Stimulated activated CD4-positive, alpha-beta T cell treated with anti-CD3 and anti-CD28 coated beads, TNF-alpha, amount 100 ng/mL, for 24 hours (primary cell): ENCODE results near the gene SGSM2.

Experiments used
- DNase-seq, 3 experiments: peaks; one replicate each; pipeline ENCODE4 v3.0.0-alpha.2; 2020; ENCODE audit warnings: low read depth in 3 of 3

Gene SGSM2

DNA sequence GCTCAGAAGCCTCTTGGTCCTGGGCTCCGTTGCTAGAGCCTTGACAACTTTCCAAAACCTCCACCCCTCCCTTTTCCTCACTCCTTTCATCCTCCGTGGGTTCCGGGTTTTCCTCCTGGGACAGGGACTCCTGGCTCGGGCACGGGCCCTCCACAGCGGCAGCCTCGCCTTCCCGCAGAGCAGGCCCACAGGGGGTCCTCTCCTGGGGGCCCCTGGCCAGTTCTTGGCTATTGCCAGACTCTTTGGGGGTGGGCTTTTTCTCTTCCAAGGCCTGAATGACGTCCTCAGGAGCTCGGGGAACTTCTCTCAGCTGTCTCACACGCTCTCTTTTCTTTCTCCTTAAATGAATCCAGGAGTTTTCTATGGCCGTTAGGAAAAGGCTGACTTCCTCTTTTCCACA, 82.9 kb downstream of the SGSM2 start:
- no peak for DNase-seq

DNA sequence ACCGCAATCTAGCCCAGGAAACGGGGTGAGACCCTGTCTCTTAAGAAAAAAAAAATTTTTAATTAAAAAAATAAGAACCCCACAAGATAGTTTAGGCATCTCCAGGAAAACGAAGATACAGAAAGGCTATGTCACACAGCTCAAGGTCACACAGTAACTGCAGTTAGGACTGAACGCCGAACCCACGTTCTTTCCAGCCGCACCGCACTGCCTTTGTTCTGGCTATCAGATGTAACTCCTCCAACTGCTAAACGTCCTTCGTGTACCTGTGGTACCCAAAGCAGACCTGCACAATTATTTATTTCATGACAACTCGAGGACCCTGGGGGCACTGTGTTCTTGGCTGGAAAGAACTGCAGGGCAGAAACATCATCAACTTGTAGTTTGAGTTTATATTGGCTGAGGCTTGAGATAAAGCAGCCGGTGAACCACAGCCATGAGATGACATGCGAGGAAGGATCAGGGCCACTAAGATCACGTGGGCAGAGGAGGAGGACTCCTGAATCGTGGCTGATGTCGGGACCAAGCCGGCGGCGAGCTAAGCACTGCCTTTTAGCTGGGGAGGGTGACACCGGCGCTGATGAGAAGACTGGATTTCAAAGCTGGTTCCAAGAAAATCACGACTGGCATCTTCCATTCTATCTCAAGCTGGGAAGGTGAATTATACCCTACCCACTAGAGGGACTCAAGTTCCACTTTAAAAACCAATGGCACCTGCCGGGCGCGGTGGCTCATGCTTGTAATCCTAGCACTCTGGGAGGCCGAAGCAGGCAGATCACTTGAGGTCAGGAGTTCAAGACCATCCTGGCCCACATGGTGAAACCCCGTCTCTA, 84.2 kb downstream of the SGSM2 start:
- DNase-seq = no peak

DNA sequence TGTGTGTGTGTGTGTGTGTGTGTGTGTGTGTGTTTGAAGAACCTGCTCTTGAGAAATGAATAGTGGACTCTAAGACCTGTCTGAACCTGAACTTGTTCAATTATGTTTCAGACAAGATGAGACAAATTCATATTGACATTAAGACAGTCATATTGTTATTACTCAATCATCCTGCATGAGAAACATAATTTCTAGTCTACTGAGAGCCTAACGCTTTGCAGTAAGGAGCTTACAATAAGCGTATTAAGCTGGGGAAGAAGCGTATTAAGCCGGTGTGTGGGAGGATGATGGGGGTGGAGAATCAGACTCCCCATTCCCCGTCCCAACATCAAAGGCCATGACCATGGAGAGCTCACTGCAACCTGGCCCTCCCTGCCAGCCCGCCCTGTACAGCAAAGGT, 86.0 kb downstream of the SGSM2 start:
- no peak for DNase-seq

DNA sequence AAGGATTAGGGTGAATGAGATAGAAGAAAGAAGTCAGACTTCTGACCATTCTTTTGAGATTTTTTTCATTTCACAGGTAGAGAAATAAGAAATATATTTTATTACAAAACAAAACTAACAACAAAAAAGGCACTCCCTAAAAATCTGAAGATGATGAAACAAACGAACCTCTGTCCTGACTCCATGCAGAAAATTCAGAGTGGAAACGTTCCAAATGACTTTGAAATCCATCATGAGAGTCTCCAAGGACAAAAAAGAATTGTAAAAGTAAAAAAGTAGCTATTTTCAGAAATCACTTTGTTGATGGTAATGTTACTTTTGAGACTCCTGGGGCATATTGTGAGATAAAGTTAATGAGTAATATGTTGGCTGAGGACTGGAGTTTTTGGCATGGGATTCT, 89.9 kb downstream of the SGSM2 start:
- no peak for DNase-seq

DNA sequence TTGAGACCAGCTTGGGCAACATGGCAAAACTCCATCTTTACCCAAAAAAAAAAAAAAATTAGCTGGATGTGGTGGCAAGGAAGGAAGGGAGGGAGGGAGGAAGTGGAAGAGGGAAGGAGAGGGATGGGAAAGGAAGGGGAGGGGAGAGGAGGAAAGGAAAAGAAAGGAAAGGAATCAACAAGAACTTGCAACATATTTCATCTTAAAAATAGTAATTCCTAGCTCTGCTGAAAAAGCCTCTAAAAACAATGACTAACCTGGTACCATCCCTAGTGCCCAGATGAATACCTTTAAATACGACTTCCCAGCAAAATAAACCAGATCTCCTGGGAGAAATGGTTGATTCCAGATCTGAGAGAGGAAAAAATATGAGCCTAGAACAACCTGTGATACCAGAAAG, 90.6 kb downstream of the SGSM2 start:
- DNase-seq = no peak
